ENCODE data around the gene ATF6B. TPM values are rescaled to one million over a fixed set of nuclear protein-coding genes. Genes with fewer than 3 reads are reported as not detected.

Gene ATF6B
- total and polyA plus RNA-seq, 2 of the 13 experiments (the other 11 are each of a cell fraction or from before 2014, with no cell fraction given) = 18.1 to 44.0 TPM

GRCh38 chr6:32127717-32128592 lies at the start of gene ATF6B (continued):
- TF ChIP-seq RERE (CRISPR knock-in tag; IDR thresholded peaks at IDR 0.05; ENCODE audit: low read depth) (0 out of 2 replicates have a peak, but pooled peaks have one; percentile 21), SOX6 (IDR thresholded peaks at IDR 0.05) (no peak), SOX6 (CRISPR knock-in tag; IDR thresholded peaks at IDR 0.05) (no peak), HNRNPH1 (optimal IDR thresholded peaks at IDR 0.05; ENCODE audit: low read depth, low read length) (peak; percentile 93), KLF11 (CRISPR knock-in tag; IDR thresholded peaks at IDR 0.05) (peak; percentile 63), FOXA3 (CRISPR knock-in tag; IDR thresholded peaks at IDR 0.05) (0 out of 2 replicates have a peak, but pooled peaks have one; percentile 16), ZNF407 (CRISPR knock-in tag; IDR thresholded peaks at IDR 0.05; ENCODE audit: not compliant biosample characterization) (peak; percentile 80), GABPB1 (CRISPR knock-in tag; IDR thresholded peaks at IDR 0.05) (peak; percentile 73), PHF5A (CRISPR knock-in tag; IDR thresholded peaks at IDR 0.05; ENCODE audit: low read depth, unreplicated experiment) (no peak), ZNF772 (CRISPR knock-in tag; IDR thresholded peaks at IDR 0.05) (0 out of 2 replicates have a peak, but pooled peaks have one; percentile 48), NBN (conservative IDR thresholded peaks at IDR 0.05) (no peak), LBX2 (CRISPR knock-in tag; IDR thresholded peaks at IDR 0.05; ENCODE audit: borderline replicate concordance) (no peak), RXRA (CRISPR knock-in tag; IDR thresholded peaks at IDR 0.05) (no peak)

Measured in HepG2 (cell line).